ENCODE results near the gene BEGAIN.

DNA sequence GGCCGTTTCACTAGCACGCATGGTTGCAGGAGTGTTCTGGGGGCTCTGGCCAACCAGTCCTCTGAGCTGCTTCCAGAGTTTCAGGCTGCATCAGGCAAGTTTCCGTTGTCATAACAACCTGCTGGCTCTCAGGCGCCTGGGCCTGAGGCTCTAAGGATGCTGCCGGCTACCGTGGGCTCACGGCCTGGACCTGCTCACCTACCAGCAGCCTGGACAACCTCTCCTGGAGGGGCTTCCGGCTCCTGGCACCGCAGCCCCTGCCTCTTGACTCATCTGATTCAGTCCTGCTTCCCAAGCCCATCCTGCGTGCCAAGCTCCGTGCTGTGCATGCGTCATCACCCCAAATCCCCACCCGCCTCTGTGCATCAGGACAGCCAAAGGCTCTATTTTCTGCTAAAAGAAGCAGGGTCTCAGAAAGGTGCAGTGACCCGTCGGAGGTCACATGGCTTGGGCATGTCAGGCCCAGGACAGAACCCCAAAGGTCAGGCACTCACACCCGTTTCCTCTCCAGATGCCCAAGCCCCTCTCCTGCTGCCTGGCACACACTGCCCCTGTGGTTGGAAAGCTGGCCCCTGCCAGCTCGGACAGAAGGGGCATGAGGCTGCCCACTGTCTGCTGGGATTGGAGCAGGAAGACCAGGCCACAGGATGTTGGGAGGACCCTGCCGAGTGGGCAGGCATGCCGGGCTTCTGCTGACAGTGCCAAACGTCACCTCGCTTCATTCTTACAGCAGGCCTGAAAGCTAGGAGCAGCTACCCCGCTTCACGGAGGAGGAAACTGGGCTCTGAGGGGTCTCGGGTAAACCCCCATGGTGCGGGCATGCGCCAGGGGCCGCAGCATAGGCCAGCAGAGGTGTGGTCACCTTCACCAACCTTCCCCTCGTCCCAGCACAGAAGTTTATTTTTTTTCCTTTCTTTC, 5.7 kb downstream of the BEGAIN start:
- TF ChIP-seq, protein P1, sequence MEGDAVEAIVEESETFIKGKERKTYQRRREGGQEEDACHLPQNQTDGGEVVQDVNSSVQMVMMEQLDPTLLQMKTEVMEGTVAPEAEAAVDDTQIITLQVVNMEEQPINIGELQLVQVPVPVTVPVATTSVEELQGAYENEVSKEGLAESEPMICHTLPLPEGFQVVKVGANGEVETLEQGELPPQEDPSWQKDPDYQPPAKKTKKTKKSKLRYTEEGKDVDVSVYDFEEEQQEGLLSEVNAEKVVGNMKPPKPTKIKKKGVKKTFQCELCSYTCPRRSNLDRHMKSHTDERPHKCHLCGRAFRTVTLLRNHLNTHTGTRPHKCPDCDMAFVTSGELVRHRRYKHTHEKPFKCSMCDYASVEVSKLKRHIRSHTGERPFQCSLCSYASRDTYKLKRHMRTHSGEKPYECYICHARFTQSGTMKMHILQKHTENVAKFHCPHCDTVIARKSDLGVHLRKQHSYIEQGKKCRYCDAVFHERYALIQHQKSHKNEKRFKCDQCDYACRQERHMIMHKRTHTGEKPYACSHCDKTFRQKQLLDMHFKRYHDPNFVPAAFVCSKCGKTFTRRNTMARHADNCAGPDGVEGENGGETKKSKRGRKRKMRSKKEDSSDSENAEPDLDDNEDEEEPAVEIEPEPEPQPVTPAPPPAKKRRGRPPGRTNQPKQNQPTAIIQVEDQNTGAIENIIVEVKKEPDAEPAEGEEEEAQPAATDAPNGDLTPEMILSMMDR (IDR thresholded peaks at IDR 0.05): no peak
- no peak for TF ChIP-seq POLR2A (IDR thresholded peaks at IDR 0.05)

Data from thyroid gland (tissue), 4 donors.